Stimulated activated naive CD8-positive, alpha-beta T cell treated with anti-CD3 and anti-CD28 coated beads, Interleukin-15, Interleukin-2, amounts not matched to agents 100 ng/mL and 50 ng/mL, for 24 hours (primary cell): ENCODE data around the gene SH3BGRL2.

Experiments used
- H3K27ac Mint-ChIP-seq: one replicate; pipeline ENCODE4 v1.8.0; 2021; ENCODE audit warnings: mild to moderate bottlenecking, mixed read lengths
- H3K27me3 Mint-ChIP-seq: one replicate; pipeline ENCODE4 v1.8.0; 2021; ENCODE audit warnings: mixed read lengths
- H3K36me3 Mint-ChIP-seq: one replicate; pipeline ENCODE4 v1.8.0; 2021; ENCODE audit warnings: low read depth, mixed read lengths
- H3K4me1 Mint-ChIP-seq: one replicate; pipeline ENCODE4 v1.8.0; 2021; ENCODE audit warnings: low read depth, mixed read lengths
- H3K4me3 Mint-ChIP-seq: one replicate; pipeline ENCODE4 v1.8.0; 2021; ENCODE audit warnings: mild to moderate bottlenecking, mixed read lengths
- H3K9me3 Mint-ChIP-seq: one replicate; pipeline ENCODE4 v1.8.0; 2021; ENCODE audit warnings: mixed read lengths

SH3BGRL2 gene

GRCh38 chr6:79628466-79629288 lies 2.5 kb upstream of the SH3BGRL2 start:
- Mint-ChIP-seq H3K4me3 (no peak overlapping the region), H3K27me3 (peaks cover 44% of the 10 kb centered on the region), H3K27ac (no peak overlapping the region), H3K4me1 (peaks cover 9% of the 10 kb centered on the region), H3K9me3 (no peaks in the 10 kb centered on the region), H3K36me3 (no peaks in the 10 kb centered on the region)

DNA sequence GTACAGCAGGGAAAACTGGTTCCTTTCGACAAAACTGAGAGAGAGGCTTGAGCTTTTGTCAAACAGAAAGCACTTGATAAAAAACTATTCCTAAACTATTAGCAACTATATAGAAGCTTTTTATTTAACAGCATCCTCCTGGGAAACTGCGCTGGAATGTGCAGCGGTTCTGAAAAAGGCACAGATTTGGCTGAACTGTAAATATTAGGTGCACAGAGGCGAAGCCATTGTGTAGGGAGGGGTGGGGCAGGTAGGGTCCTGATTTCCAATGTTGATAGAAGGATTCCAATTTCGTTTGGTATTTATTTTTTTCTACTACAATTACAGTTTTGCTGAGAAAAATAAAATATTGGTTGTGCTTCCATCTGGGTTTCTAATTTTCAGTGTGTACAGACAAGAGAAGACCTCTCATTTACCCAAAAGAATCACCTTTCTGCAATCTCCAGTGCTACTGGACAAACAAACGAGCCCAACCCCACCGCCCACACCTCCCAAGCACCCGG lies 698 bp upstream of the SH3BGRL2 start:
- H3K4me1 Mint-ChIP-seq, result peaks cover 9% of the 10 kb centered on the region
- no peak overlapping the region for H3K27ac Mint-ChIP-seq
- H3K4me3 Mint-ChIP-seq, result peak overlapping the region; percentile 83
- peaks cover 56% of the 10 kb centered on the region for H3K27me3 Mint-ChIP-seq
- no peaks in the 10 kb centered on the region for H3K36me3 Mint-ChIP-seq
- H3K9me3 Mint-ChIP-seq, result no peaks in the 10 kb centered on the region

DNA sequence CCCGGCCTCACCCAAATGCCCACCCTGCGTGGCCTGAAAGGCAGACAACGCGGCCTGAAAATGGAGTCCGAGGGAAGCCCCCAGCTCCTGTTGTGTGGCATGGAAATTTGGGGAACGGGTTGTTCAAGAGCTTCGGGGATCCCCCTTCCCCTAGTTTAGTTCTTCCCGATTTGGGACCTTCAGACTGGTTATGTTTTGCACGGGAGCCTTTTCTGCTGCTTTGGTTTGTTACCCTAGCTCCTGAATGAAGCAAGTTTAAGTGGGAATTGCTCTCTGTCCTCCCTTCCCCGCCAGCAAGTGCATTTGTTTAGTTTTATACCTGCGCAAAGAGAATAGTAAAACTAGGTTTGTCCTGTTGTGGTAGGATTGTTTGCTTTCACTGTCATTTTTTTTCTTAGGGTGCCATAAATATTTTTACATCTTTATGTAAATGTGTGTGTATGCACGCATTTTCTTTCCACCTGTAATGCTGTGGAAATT lies 604 bp downstream of the SH3BGRL2 start:
- Mint-ChIP-seq H3K4me1 (peaks cover 9% of the 10 kb centered on the region), H3K36me3 (no peaks in the 10 kb centered on the region), H3K4me3 (peak overlapping the region; percentile 83), H3K27me3 (peaks cover 65% of the 10 kb centered on the region), H3K27ac (no peak overlapping the region), H3K9me3 (no peaks in the 10 kb centered on the region)

DNA sequence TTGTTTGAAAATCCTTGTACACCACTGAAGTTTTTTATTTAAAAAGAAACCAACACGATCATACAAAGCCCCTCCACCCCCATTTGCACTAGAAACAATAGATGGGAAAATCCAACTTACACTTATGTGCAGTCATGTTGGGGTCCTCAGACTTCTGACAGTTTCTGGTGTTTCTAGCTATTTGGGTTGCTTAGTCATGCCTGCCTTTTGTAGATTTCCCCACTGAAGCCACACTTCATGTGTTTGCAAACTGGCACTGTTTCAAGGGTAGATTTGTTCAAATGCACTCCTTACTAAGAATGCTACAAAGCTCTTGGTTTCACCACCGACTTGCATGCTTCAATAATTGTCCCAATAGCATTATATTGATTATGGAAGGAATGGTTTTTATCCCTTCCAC lies 1.5 kb downstream of the SH3BGRL2 start:
- Mint-ChIP-seq H3K27ac (no peak overlapping the region), H3K36me3 (no peaks in the 10 kb centered on the region), H3K4me1 (peaks cover 9% of the 10 kb centered on the region), H3K9me3 (no peaks in the 10 kb centered on the region), H3K27me3 (peaks cover 66% of the 10 kb centered on the region), H3K4me3 (no peak overlapping the region)

DNA sequence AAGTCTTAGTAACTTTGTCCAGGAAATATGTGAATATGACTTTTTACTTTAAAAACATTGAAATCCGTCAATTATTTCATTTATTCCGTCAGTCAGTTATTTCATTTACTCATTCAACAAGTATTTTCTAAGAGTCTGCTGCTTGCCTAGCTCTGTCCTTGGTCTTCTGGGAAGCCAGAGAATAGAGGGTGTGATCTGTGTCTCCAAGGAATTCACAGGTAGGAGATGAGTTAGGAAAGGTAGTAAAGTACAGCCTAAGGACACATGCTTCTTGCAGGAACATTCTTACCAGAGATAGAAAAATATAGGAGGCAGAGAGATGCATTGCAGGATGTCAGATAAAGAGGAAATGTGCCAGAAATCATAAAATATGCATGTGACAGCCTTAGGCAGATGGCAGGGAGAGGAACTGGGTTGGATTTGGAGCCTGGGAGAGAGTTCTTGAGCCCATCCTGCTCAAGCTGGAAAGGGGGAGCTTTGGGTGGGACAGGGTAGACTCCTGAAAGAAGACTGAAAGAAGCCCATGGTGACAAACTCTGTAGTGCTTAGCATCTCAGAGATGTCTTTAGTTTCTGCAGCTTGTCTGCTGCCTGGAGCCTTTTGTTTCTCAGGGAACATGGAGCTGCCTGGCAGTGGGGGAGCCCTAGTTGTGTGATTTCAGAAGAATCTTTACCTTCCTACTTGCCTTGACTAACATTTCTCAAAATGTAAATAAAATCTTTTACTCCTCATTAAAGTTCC lies 3.5 kb downstream of the SH3BGRL2 start:
- H3K27me3 Mint-ChIP-seq, result peaks cover 53% of the 10 kb centered on the region

DNA sequence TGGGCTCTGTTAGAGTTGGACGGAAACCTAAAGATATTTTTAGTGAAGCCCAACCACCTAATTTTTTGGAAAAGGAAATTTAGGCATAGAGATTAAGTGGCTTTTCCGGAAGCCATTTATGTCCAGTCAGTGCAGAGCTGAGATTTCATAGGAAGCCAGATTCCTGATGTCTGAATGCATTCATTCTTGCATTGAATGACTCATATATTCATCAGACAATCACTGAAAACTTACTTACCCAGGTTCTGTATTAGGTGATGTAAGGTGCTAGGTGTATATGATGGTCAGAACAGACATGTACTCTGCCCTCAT lies 4.1 kb downstream of the SH3BGRL2 start:
- Mint-ChIP-seq H3K4me3 (no peak overlapping the region), H3K4me1 (peaks cover 9% of the 10 kb centered on the region), H3K27ac (no peak overlapping the region), H3K36me3 (no peaks in the 10 kb centered on the region), H3K9me3 (no peaks in the 10 kb centered on the region), H3K27me3 (peaks cover 51% of the 10 kb centered on the region)

More for the DNA sequence above, 3.5 kb downstream of the SH3BGRL2 start:
- H3K4me1 Mint-ChIP-seq, result peaks cover 9% of the 10 kb centered on the region
- H3K4me3 Mint-ChIP-seq, result no peak overlapping the region
- H3K9me3 Mint-ChIP-seq, result no peaks in the 10 kb centered on the region
- no peak overlapping the region for H3K27ac Mint-ChIP-seq
- H3K36me3 Mint-ChIP-seq, result no peaks in the 10 kb centered on the region

DNA sequence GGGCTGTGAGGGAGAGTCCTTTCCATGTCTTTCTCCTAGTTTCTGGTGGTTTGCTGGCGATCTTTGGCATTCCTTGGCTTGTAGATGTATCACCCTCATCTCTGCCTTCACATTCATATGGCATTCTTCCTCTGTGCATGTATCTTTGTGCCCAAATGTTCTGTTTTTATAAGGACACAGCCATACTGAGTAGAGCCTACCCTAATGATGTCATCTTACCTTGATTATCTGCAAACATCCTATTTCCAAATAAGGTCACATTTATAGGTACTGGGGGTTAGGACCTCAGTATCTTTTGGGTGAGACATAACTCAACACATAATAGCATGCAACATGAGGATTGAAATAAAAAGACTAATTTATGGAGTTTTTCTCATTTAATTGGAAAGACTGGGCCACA lies 5.5 kb downstream of the SH3BGRL2 start:
- no peak overlapping the region for H3K27ac Mint-ChIP-seq
- H3K4me3 Mint-ChIP-seq, result no peak overlapping the region
- no peaks in the 10 kb centered on the region for H3K9me3 Mint-ChIP-seq
- no peaks in the 10 kb centered on the region for H3K36me3 Mint-ChIP-seq
- peaks cover 4% of the 10 kb centered on the region for H3K4me1 Mint-ChIP-seq
- peaks cover 41% of the 10 kb centered on the region for H3K27me3 Mint-ChIP-seq

DNA sequence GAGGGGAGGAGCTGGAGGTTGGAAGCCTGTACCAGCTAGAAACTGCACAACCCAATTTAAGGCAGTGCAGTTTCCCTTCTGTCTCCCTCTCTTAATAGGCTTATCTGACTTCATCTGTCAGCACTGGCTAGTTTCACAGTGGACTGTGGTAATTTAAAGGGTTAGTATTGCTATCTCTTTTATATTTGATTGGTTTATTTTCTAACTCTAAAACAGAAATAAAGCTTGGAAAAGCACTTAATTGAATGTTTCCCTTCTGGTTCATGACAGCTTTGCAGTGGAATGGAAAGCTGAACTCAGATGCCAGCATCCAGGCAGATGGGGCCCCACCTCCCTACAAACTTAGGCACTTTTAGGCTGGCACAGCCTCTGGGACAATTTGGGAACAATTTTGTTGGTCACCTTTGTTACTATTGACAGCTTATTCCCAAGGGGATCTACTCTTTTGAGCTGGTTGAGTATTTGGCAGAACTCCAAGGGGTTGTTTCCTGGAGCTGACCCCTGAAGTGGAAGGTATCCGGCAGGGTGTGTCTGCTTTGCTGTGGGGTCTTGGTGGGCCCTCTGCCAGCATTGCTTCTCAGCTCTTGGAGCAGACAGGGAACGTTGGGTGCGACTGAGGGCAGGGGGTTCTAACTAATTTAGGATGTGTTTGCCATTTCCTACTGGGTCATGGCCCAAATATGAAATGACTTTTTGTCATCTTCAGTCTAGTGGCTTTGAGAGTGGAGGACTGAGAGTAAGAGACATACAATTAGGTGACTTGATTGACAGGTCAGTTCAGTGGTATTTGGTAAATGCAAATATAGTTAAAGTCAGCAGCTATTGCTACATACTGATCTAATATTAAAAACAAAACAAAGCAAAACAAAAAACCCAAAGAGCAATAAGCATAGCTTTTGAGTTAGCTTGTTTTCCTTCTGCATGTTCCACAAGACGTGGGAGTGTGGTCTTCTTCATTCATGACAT lies 9.3 kb downstream of the SH3BGRL2 start:
- no peaks in the 10 kb centered on the region for H3K36me3 Mint-ChIP-seq
- H3K27me3 Mint-ChIP-seq, result peaks cover 20% of the 10 kb centered on the region
- no peak overlapping the region for H3K27ac Mint-ChIP-seq

GRCh38 chr6:79646006-79646405 lies 14.9 kb downstream of the SH3BGRL2 start:
- Mint-ChIP-seq H3K4me3 (no peak overlapping the region), H3K4me1 (peaks cover 7% of the 10 kb centered on the region), H3K27ac (no peak overlapping the region), H3K27me3 (peaks cover 10% of the 10 kb centered on the region), H3K9me3 (no peaks in the 10 kb centered on the region), H3K36me3 (no peaks in the 10 kb centered on the region)

More for the DNA sequence above, 9.3 kb downstream of the SH3BGRL2 start:
- Mint-ChIP-seq H3K9me3 (no peaks in the 10 kb centered on the region), H3K4me3 (no peak overlapping the region), H3K4me1 (no peaks in the 10 kb centered on the region)

DNA sequence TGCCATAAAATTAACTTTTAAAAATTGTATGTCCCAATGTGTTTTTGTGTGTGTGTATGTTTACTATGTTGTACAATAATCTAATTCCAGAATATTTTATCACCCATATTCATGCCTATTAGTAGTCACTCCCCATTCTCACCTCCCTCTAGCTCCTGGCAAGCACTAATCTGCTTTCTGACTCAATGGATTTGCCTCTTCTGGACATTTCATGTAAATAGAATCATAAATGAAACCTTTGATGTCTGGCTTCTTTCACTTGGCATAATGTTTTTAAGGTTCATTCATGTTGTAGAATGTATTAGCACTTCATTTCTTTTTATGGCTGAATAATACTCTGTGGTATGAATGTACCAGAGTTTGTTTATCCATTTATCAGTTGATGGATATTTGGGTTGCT lies 15.4 kb downstream of the SH3BGRL2 start:
- Mint-ChIP-seq H3K36me3 (no peaks in the 10 kb centered on the region), H3K9me3 (no peaks in the 10 kb centered on the region), H3K27ac (no peak overlapping the region), H3K4me3 (no peak overlapping the region), H3K4me1 (peaks cover 7% of the 10 kb centered on the region), H3K27me3 (peaks cover 10% of the 10 kb centered on the region)

DNA sequence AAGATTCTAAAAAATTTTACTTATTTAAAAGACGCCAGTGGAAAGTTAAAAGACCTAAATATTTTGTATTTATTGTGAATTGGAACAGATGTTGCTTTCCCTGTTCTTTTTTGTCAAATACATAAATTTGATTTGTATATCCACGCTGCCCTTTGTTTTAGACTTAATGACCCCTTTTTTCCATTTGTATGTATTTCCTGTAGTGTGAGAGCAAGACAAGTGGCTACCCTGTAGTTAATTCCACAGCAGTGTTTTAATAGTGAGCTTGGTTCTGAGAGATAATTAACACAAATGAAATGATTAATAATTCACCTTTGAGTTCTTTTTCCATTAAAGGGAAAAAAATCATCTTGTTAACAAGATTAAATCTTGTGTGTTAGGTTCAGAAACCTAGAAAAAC lies 16.6 kb downstream of the SH3BGRL2 start:
- peaks cover 7% of the 10 kb centered on the region for H3K27me3 Mint-ChIP-seq
- H3K4me3 Mint-ChIP-seq, result no peak overlapping the region
- no peak overlapping the region for H3K27ac Mint-ChIP-seq
- no peaks in the 10 kb centered on the region for H3K9me3 Mint-ChIP-seq
- H3K4me1 Mint-ChIP-seq, result peaks cover 7% of the 10 kb centered on the region
- H3K36me3 Mint-ChIP-seq, result no peaks in the 10 kb centered on the region

DNA sequence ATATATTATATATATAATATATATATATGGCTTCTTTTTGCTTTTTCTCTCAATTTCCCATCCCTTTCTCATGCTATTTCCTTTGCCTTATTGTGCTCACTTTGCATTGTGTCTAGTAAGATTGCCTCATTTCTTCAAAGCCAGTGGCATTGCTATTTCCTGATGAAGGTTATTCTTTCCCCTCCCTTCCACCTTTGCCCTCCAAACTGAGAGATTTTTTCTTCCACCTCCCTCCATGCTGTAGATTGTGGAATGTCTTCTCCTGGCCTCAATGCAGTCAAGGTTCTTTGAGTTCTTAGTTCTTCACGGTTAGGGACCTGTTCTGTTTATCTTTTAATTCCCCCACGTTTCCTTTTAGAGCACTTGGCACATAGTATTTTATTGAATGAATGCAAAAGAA lies 17.2 kb downstream of the SH3BGRL2 start:
- H3K36me3 Mint-ChIP-seq, result no peaks in the 10 kb centered on the region
- no peak overlapping the region for H3K4me3 Mint-ChIP-seq
- H3K4me1 Mint-ChIP-seq, result peaks cover 7% of the 10 kb centered on the region
- H3K27ac Mint-ChIP-seq, result no peak overlapping the region
- no peaks in the 10 kb centered on the region for H3K9me3 Mint-ChIP-seq
- H3K27me3 Mint-ChIP-seq, result peaks cover 7% of the 10 kb centered on the region

DNA sequence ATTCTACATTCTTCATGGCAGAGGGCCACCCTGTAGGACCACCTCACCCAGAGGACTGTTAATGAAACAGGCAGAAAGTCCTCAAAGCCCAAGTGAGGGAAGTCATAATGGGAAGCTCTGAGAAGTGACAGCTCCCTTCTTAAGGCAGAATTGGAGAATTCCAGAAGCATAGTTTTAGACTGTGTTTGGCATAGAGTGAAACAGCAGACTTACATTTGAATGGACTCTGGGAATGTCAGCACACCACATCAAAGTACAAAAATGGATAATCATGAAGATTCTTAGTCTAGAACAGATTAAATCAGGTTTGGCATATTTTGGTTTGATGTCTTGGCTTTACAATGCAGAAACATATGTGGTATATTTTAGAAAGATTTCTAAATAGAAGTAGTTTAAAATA lies 17.9 kb downstream of the SH3BGRL2 start:
- H3K9me3 Mint-ChIP-seq, result no peaks in the 10 kb centered on the region
- H3K27ac Mint-ChIP-seq, result no peak overlapping the region
- H3K36me3 Mint-ChIP-seq, result no peaks in the 10 kb centered on the region
- peaks cover 7% of the 10 kb centered on the region for H3K4me1 Mint-ChIP-seq
- no peak overlapping the region for H3K4me3 Mint-ChIP-seq
- peaks cover 2% of the 10 kb centered on the region for H3K27me3 Mint-ChIP-seq

DNA sequence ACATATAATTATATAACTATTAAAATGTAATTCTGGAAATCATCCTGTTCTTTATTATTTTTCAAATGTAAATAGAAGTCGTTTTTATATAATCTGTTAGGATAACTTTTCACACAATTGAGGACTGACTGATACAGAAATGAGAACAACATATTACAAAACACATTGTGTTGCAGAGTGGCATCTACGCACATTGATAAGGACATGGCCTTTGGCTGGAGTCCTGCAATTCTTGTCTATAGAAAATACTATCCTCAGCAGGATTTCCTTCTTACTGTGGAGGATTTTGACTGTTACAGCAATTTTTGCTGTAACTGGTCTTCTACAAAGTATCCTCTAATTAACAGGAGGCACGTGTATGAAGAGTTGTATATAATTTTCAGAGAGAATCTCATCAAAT lies 19.8 kb downstream of the SH3BGRL2 start:
- Mint-ChIP-seq H3K4me1 (peaks cover 7% of the 10 kb centered on the region), H3K36me3 (no peaks in the 10 kb centered on the region), H3K9me3 (no peaks in the 10 kb centered on the region), H3K27me3 (no peaks in the 10 kb centered on the region), H3K27ac (no peak overlapping the region), H3K4me3 (no peak overlapping the region)
